HepG2 (cell line): ENCODE data around the gene TMED6.

Source experiments
- HDAC6 ChIP-seq: fragments of 200-600 bp; sonication (generic); IDR thresholded peaks from 2 replicates; pipeline ENCODE4 v1.7.0; 2017; ENCODE audit warnings: mild to moderate bottlenecking, antibody characterized with exemption, low read length, low read depth
- POLR2AphosphoS5 ChIP-seq: IDR thresholded peaks from 2 replicates; pipeline ENCODE4 v1.6.1; 2012; ENCODE audit warnings: low read depth, low read length
- ZZZ3 ChIP-seq: sonication (generic); formaldehyde crosslinking; IDR thresholded peaks from 2 replicates; pipeline ENCODE4 v1.4.0; 2020; ENCODE audit warnings: missing genetic modification reagents, mild to moderate bottlenecking, borderline replicate concordance

DNA sequence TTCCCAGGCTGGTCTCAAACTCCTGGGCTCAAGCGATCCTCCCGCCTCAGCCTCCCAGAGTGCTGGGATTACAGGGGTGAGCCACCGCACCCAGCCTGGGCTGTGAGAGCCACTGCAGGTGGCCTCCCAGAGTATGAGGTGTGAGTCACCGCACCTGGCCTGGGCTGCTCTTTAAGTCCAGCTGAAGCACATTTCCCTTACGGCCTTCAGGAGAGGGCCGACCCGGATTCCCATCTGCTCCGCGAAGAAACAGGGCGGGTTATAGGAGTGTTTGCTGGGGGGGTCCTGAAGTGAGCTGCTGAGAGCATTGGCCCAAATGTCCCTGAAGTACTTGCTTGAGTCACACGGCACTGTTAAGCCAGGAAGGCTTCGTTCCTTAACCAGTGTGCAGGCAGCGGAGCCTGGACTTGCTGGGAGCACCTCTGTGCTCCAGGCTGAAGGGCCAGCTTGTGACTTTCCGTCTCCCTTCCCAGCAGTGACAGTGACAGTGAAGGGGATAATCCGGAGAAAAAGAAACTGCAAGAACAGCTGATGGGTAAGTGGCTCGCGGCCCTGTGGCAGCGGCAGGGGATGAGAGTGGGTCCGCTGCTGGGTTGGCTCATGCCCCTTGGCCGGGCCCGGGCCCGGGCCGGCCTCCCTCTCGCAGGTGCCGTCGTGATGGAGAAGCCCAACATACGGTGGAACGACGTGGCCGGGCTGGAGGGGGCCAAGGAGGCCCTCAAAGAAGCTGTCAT, 33.2 kb downstream of the TMED6 start:
- no peak for TF ChIP-seq POLR2AphosphoS5
- no peak for TF ChIP-seq ZZZ3
- TF ChIP-seq HDAC6 = no peak
